ENCODE results near the gene NARF. TPM values are rescaled to one million over a fixed set of nuclear protein-coding genes. Genes with fewer than 3 reads are reported as not detected.

Gene NARF
- polyA plus RNA-seq, 1 of the 3 experiments (the other 2 are of a cell fraction), result 128 TPM

GRCh38 chr17:82475458-82475857, 16.9 kb downstream of the NARF start:
- 93% methylated on average over 8 of the region's 8 CpGs for WGBS (ENCODE audit: low lambda C conversion rate)

GRCh38 chr17:82477934-82478333, 19.4 kb downstream of the NARF start:
- no peak overlapping the region for H3K27ac ChIP-seq (ENCODE audit: low read depth in 2 of 2, low read length in 1 of 2)
- DNase-seq, result no peak
- no peak overlapping the region for H3K4me3 ChIP-seq (ENCODE audit: low read depth in 2 of 2, low read length in 1 of 2)
- H3K27me3 ChIP-seq (ENCODE audit: insufficient read depth), result no peaks in the 10 kb centered on the region
- no peaks in the 10 kb centered on the region for H3K4me1 ChIP-seq (ENCODE audit: control insufficient read depth in 1 of 2, insufficient read depth in 2 of 2, low read depth in 1 of 2, low read length in 1 of 2)
- no peak overlapping the region for H2AFZ ChIP-seq (ENCODE audit: low read depth)
- 0 out of 2 replicates have a peak, but pooled peaks cover 3% of the 10 kb centered on the region for H3K79me2 ChIP-seq (ENCODE audit: insufficient read depth)
- POLR2A ChIA-PET, result no interaction called here
- H3F3A ChIP-seq (replicated peaks; ENCODE audit: insufficient read depth), result peaks cover 10% of the 10 kb centered on the region
- TF ChIP-seq EZH2phosphoT487 (IDR thresholded peaks at IDR 0.05; ENCODE audit: borderline replicate concordance, low read depth), result no peak
- no peak for TF ChIP-seq RAD21 (IDR thresholded peaks at IDR 0.05; ENCODE audit: low read length)
- TF ChIP-seq GABPA (IDR thresholded peaks at IDR 0.05; ENCODE audit: low read depth), result no peak
- TF ChIP-seq GATA2 (CRISPR knock-in tag; IDR thresholded peaks at IDR 0.05), result no peak
- TF ChIP-seq SMC3 (IDR thresholded peaks at IDR 0.05; ENCODE audit: low read depth, low read length), result no peak
- TF ChIP-seq CTCF (IDR thresholded peaks at IDR 0.05), result no peak
- no peak for TF ChIP-seq USF2 (IDR thresholded peaks at IDR 0.05; ENCODE audit: borderline replicate concordance, low read depth, low read length)
- TF ChIP-seq MEF2A (IDR thresholded peaks at IDR 0.05; ENCODE audit: borderline replicate concordance, low read depth), result no peak
- TF ChIP-seq FOSL2 (IDR thresholded peaks at IDR 0.05; ENCODE audit: borderline replicate concordance, low read depth), result no peak
- no peak for TF ChIP-seq RCOR1 (IDR thresholded peaks at IDR 0.05; ENCODE audit: low read length)
- no peak for TF ChIP-seq NFIC (IDR thresholded peaks at IDR 0.05; ENCODE audit: borderline replicate concordance)
- no peaks in the 10 kb centered on the region for H4K20me1 ChIP-seq (ENCODE audit: insufficient read depth)
- WGBS (ENCODE audit: low lambda C conversion rate), result 95% methylated on average over 8 of the region's 8 CpGs
- no peak overlapping the region for H3K4me2 ChIP-seq
- CTCF ChIA-PET, result interaction anchor here (1.1 to 5.6 kb wide), 4 partner anchors 8 to 75 kb away, joined by 3 to 35 read pairs (median 4); no protein-coding TSS in a partner anchor
- H3K9me3 ChIP-seq, result no peaks in the 10 kb centered on the region
- H3K36me3 ChIP-seq (replicated peaks in 1 of 2; ENCODE audit: control insufficient read depth in 1 of 2, insufficient read depth in 2 of 2, low read length in 1 of 2), result peaks cover 50 to 54% of the 10 kb centered on the region in 2 experiments
- H3K9me2 ChIP-seq, result no peaks in the 10 kb centered on the region
- H3K9ac ChIP-seq, result no peak overlapping the region

More at GRCh38 chr17:82475458-82475857, 16.9 kb downstream of the NARF start:
- H3K9me2 ChIP-seq, result no peaks in the 10 kb centered on the region
- no peak overlapping the region for H3K4me3 ChIP-seq (ENCODE audit: low read depth in 2 of 2, low read length in 1 of 2)
- H3K9me3 ChIP-seq, result no peaks in the 10 kb centered on the region
- ChIA-PET POLR2A (no interaction called here), CTCF (interaction anchor here (0.7 to 1.8 kb wide), 2 partner anchors 18 to 79 kb away, joined by 3 to 9 read pairs; no protein-coding TSS in a partner anchor)
- H3K79me2 ChIP-seq (ENCODE audit: insufficient read depth), result 0 out of 2 replicates have a peak, but pooled peaks cover 3% of the 10 kb centered on the region
- peaks cover 42 to 52% of the 10 kb centered on the region in 2 experiments for H3K36me3 ChIP-seq (replicated peaks in 1 of 2; ENCODE audit: control insufficient read depth in 1 of 2, insufficient read depth in 2 of 2, low read length in 1 of 2)
- H3K4me2 ChIP-seq, result no peak overlapping the region
- H3K27ac ChIP-seq (ENCODE audit: low read depth in 2 of 2, low read length in 1 of 2), result no peak overlapping the region
- no peaks in the 10 kb centered on the region for H3K27me3 ChIP-seq (ENCODE audit: insufficient read depth)
- no peaks in the 10 kb centered on the region for H4K20me1 ChIP-seq (ENCODE audit: insufficient read depth)
- H3K9ac ChIP-seq, result no peak overlapping the region
- H3F3A ChIP-seq (replicated peaks; ENCODE audit: insufficient read depth), result no peaks in the 10 kb centered on the region
- no peak for DNase-seq
- TF ChIP-seq PBX3 (IDR thresholded peaks at IDR 0.05), result 0 out of 2 replicates have a peak, but pooled peaks have one; percentile 14
- no peak for TF ChIP-seq EP300 (IDR thresholded peaks at IDR 0.05; ENCODE audit: borderline replicate concordance in 1 of 2, low read depth in 1 of 2, low read length in 1 of 2)
- no peak for TF ChIP-seq CHD2 (IDR thresholded peaks at IDR 0.05; ENCODE audit: low read length, partially characterized antibody)
- no peak for TF ChIP-seq CTCF (IDR thresholded peaks at IDR 0.05)
- TF ChIP-seq POLR2AphosphoS5 (IDR thresholded peaks at IDR 0.05; ENCODE audit: low read depth, low read length), result no peak
- H2AFZ ChIP-seq (ENCODE audit: low read depth), result no peak overlapping the region
- no peaks in the 10 kb centered on the region for H3K4me1 ChIP-seq (ENCODE audit: control insufficient read depth in 1 of 2, insufficient read depth in 2 of 2, low read depth in 1 of 2, low read length in 1 of 2)
